IMR-90 (cell line): ENCODE results near the gene PFN2. TPM values are rescaled to one million over a fixed set of nuclear protein-coding genes. Genes with fewer than 3 reads are reported as not detected.

Source experiments
- ATAC-seq: fragments of 200-7000 bp; cut with Tn5 transposase; 2 replicates; pipeline ENCODE4 v1.9.1; 2020; ENCODE audit warnings: low read depth, mild to moderate bottlenecking, moderate library complexity
- BruUV-seq: library from RNA; stranded (reverse); fragments of 400-500 nt; replicated peaks from 2 replicates; lab custom pipeline; 2021; lab: Mats Ljungman, UMichigan
- CTCF ChIA-PET: fragments of 300-600 bp; formaldehyde crosslinking; extraction: SDS; loops from one replicate; lab custom pipeline; 2021; ENCODE audit warnings: antibody characterized with exemption; lab: Yijun Ruan, JAX
- POLR2A ChIA-PET: fragments of 300-600 bp; sonication (Branson Sonifier 250); formaldehyde crosslinking; loops from one replicate; lab custom pipeline; 2022; ENCODE audit warnings: antibody characterized with exemption; ENCODE audit not compliant: unreplicated experiment; lab: Charles Lee
- DNase-seq: peaks from one replicate; pipeline ENCODE4 v3.0.0; 2013
- H2AFZ ChIP-seq: replicated peaks from 2 replicates; pipeline ENCODE3; 2013; ENCODE audit warnings: low read length, mild to moderate bottlenecking; ENCODE audit not compliant: poor library complexity
- H2AK5ac ChIP-seq: 2 replicates; pipeline ENCODE4 v1.6.1; 2013; ENCODE audit warnings: low read depth, low read length, inconsistent platforms
- H2AK9ac ChIP-seq: replicated peaks from 2 replicates; pipeline ENCODE3; 2013; ENCODE audit warnings: mild to moderate bottlenecking, low read depth, low read length, moderate library complexity; ENCODE audit not compliant: poor library complexity
- H2BK120ac ChIP-seq: 2 replicates; pipeline ENCODE4 v1.6.1; 2013; ENCODE audit warnings: low read depth, low read length, inconsistent platforms
- H2BK15ac ChIP-seq: 3 replicates; pipeline ENCODE4 v1.6.1; 2013; ENCODE audit warnings: low read depth, low read length, inconsistent platforms
- H2BK20ac ChIP-seq: 2 replicates; pipeline ENCODE4 v1.6.1; 2013; ENCODE audit warnings: low read depth, mild to moderate bottlenecking, inconsistent platforms, low read length, moderate library complexity
- H2BK5ac ChIP-seq: 2 replicates; pipeline ENCODE4 v1.6.1; 2013; ENCODE audit warnings: mild to moderate bottlenecking, low read depth, low read length, inconsistent platforms; ENCODE audit not compliant: poor library complexity, severe bottlenecking
- H3K14ac ChIP-seq: replicated peaks from 2 replicates; pipeline ENCODE4 v1.6.1; 2013; ENCODE audit warnings: low read depth, low read length, inconsistent platforms
- H3K18ac ChIP-seq: 2 replicates; pipeline ENCODE4 v1.6.1; 2013; ENCODE audit warnings: low read depth, low read length, control low read depth
- H3K23ac ChIP-seq: 2 replicates; pipeline ENCODE4 v1.6.1; 2013; ENCODE audit warnings: low read depth, low read length, inconsistent platforms
- H3K27ac ChIP-seq: 2 replicates; pipeline ENCODE4 v1.5.1; 2013; ENCODE audit warnings: mild to moderate bottlenecking, control low read depth, low read length; ENCODE audit not compliant: insufficient read depth
- H3K27me3 ChIP-seq: 2 replicates; pipeline ENCODE4 v1.6.1; 2013; ENCODE audit warnings: low read length; ENCODE audit not compliant: control insufficient read depth, insufficient read depth
- H3K36me3 ChIP-seq: 2 replicates; pipeline ENCODE4 v1.6.1; 2013; ENCODE audit warnings: low read length, mixed read lengths; ENCODE audit not compliant: control insufficient read depth, insufficient read depth
- H3K4ac ChIP-seq: 2 replicates; pipeline ENCODE4 v1.6.1; 2013; ENCODE audit warnings: low read depth, low read length, inconsistent platforms
- H3K4me1 ChIP-seq: 2 replicates; pipeline ENCODE4 v1.6.1; 2013; ENCODE audit warnings: low read length, mixed read lengths; ENCODE audit not compliant: control insufficient read depth, insufficient read depth
- H3K4me2 ChIP-seq: 2 replicates; pipeline ENCODE4 v1.6.1; 2013; ENCODE audit warnings: low read depth, mild to moderate bottlenecking, control low read depth, low read length, moderate library complexity
- H3K4me3 ChIP-seq: 2 replicates; pipeline ENCODE4 v1.5.1; 2013; ENCODE audit warnings: low read depth, mild to moderate bottlenecking, control low read depth, low read length, moderate library complexity; ENCODE audit not compliant: insufficient read depth
- H3K56ac ChIP-seq: 2 replicates; pipeline ENCODE4 v1.6.1; 2013; ENCODE audit warnings: low read length, inconsistent platforms; ENCODE audit not compliant: insufficient read depth; ENCODE audit errors: extremely low read depth
- H3K79me1 ChIP-seq, 2 experiments: 2 replicates each; pipeline ENCODE4 v1.6.1; 2013; ENCODE audit warnings: low read length in 2 of 2, inconsistent platforms in 1 of 2, low read depth in 1 of 2
- H3K9ac ChIP-seq: 2 replicates; pipeline ENCODE4 v1.6.1; 2013; ENCODE audit warnings: low read depth, low read length, control low read depth
- H3K9me1 ChIP-seq: 2 replicates; pipeline ENCODE4 v1.6.1; 2013; ENCODE audit warnings: low read length, inconsistent platforms; ENCODE audit not compliant: insufficient read depth
- H3K9me3 ChIP-seq: 2 replicates; pipeline ENCODE4 v1.6.1; 2013; ENCODE audit warnings: low read length; ENCODE audit not compliant: control insufficient read depth, insufficient read depth
- H4K20me1 ChIP-seq: 2 replicates; pipeline ENCODE4 v1.6.1; 2013; ENCODE audit warnings: low read length, inconsistent platforms; ENCODE audit not compliant: insufficient read depth
- H4K5ac ChIP-seq: 2 replicates; pipeline ENCODE4 v1.6.1; 2013; ENCODE audit warnings: mild to moderate bottlenecking, low read depth, low read length, control low read depth
- H4K8ac ChIP-seq, 2 experiments: 2 replicates each; pipeline ENCODE4 v1.6.1; 2013; ENCODE audit warnings: low read depth in 2 of 2, low read length in 2 of 2, control low read depth in 1 of 2, inconsistent platforms in 1 of 2
- H4K91ac ChIP-seq: 2 replicates; pipeline ENCODE4 v1.6.1; 2013; ENCODE audit warnings: low read depth, low read length, inconsistent platforms; ENCODE audit not compliant: insufficient read depth
- BHLHE40 ChIP-seq: fragments of 150-350 bp; IDR thresholded peaks from 2 replicates; pipeline ENCODE4 v1.6.1; 2016; ENCODE audit warnings: mild to moderate bottlenecking, low read depth, low read length
- CHD1 ChIP-seq: IDR thresholded peaks from 2 replicates; pipeline ENCODE4 v1.6.1; 2012; ENCODE audit warnings: low read depth, low read length, improper control_type of control experiment
- FOS ChIP-seq: fragments of 150-350 bp; IDR thresholded peaks from 2 replicates; pipeline ENCODE4 v1.6.1; 2016; ENCODE audit warnings: low read depth, low read length
- MAFK ChIP-seq: IDR thresholded peaks from 2 replicates; pipeline ENCODE4 v1.6.1; 2012; ENCODE audit warnings: low read depth, low read length, improper control_type of control experiment
- MAZ ChIP-seq: IDR thresholded peaks from 2 replicates; pipeline ENCODE4 v1.6.1; 2012; ENCODE audit warnings: low read depth, mild to moderate bottlenecking, low read length, improper control_type of control experiment, moderate library complexity, borderline replicate concordance
- NFE2L2 ChIP-seq: fragments of 150-350 bp; IDR thresholded peaks from 2 replicates; pipeline ENCODE4 v1.6.1; 2016; ENCODE audit warnings: low read depth, mild to moderate bottlenecking, low read length
- POLR2A ChIP-seq: IDR thresholded peaks from 2 replicates; pipeline ENCODE4 v1.6.1; 2012; ENCODE audit warnings: mild to moderate bottlenecking, low read depth, low read length
- RAD21 ChIP-seq: IDR thresholded peaks from 2 replicates; pipeline ENCODE4 v1.6.1; 2012; ENCODE audit warnings: low read length, improper control_type of control experiment
- RCOR1 ChIP-seq: IDR thresholded peaks from 2 replicates; pipeline ENCODE4 v1.6.1; 2012; ENCODE audit warnings: mild to moderate bottlenecking, low read length, improper control_type of control experiment; ENCODE audit not compliant: insufficient replicate concordance
- SMC3 ChIP-seq: fragments of 150-350 bp; IDR thresholded peaks from 2 replicates; pipeline ENCODE4 v1.6.1; 2016; ENCODE audit warnings: low read depth, mild to moderate bottlenecking, antibody characterized with exemption, low read length, moderate library complexity
- WGBS, 2 experiments: methylation state at CpG; one replicate each; pipeline versions ENCODE4 v1.1.5 to v1.1.7; 2013; ENCODE audit warnings: missing lambda C conversion rate in 2 of 2; ENCODE audit not compliant: insufficient read length in 1 of 2; ENCODE audit errors: extremely low coverage in 2 of 2; 5-methylcytosine and 5-hydroxymethylcytosine counted together
- dilution Hi-C: fragments of 300-500 bp; cut with HindIII; formaldehyde crosslinking; loops from one replicate; pipeline ENCODE4 v1.14.3; 2018; ENCODE audit warnings: low sequenced_read_pairs; ENCODE audit not compliant: unreplicated experiment
- in situ Hi-C: fragments of 300-500 bp; cut with MboI; formaldehyde crosslinking; loops from 3 replicates; pipeline ENCODE4 v1.14.3; 2019; ENCODE audit warnings: low sequenced_read_pairs, inconsistent platforms, mixed read lengths
- intact Hi-C: fragments of 100-400 bp; cut with micrococcal nuclease; formaldehyde crosslinking; loops from 2 replicates; pipeline ENCODE4 v1.10.0; 2022
- polyA plus RNA-seq, 3 experiments: library from polyadenylated mRNA; depleted of rRNA; stranded (reverse); fragments of >200 nt; gene quantifications; 2 replicates each; pipeline ENCODE4 v1.2.3, GENCODE V29; 2012; ENCODE audit warnings: low replicate concordance in 1 of 3
- total RNA-seq: library from RNA; depleted of rRNA; stranded (reverse); fragments of >200 nt; gene quantifications from 2 replicates; pipeline ENCODE4 v1.2.3, GENCODE V29; 2012
- TF ChIP-seq, protein P1 (sequence below): fragments of 150-350 bp; IDR thresholded peaks from 2 replicates; pipeline ENCODE4 v1.6.1; 2016; ENCODE audit warnings: low read depth, mild to moderate bottlenecking, low read length, moderate library complexity, borderline replicate concordance
- TF ChIP-seq, protein P2 (sequence below): conservative IDR thresholded peaks from 2 replicates; pipeline ENCODE4 v1.5.1; 2012; ENCODE audit warnings: mild to moderate bottlenecking, low read depth, low read length, improper control_type of control experiment

Gene PFN2
- total and polyA plus RNA-seq, 2 of the 4 experiments (the other 2 are of a cell fraction): 256 to 444 TPM

DNA sequence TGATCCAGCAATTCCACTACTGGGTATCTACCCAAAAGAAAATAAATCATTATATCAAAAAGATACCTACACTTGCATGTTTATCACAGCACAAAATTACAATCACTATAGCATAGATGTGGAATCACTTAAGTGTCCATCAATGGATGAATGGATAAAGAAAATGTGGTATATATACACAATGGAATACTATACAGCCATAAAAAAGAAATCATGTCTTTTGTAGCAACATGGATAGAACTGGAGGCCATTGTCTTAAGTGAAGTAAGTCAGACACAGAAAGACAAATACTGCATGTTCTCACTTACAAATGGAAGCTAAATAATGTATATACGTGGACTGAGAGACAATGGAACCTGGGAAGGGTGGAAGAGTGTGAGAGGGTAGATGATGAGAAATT, 28.3 kb upstream of the PFN2 start:
- Histone ChIP-seq H2BK5ac (no peak overlapping the region), H2AK9ac (no peak overlapping the region), H3K27ac (no peak overlapping the region), H3K4ac (no peak overlapping the region), H3K4me3 (no peak overlapping the region), H2BK20ac (no peak overlapping the region), H3K9me3 (peaks cover 4% of the 10 kb centered on the region; the same call in 1 of the 2 replicates), H3K18ac (no peak overlapping the region), H3K36me3 (no peaks in the 10 kb centered on the region), H3K79me1 (no peaks in the 10 kb centered on the region), H3K4me1 (0 out of 2 replicates have a peak, but pooled peaks cover 3% of the 10 kb centered on the region), H3K27me3 (no peaks in the 10 kb centered on the region), H3K56ac (no peak overlapping the region), H2AK5ac (no peak overlapping the region), H4K20me1 (no peaks in the 10 kb centered on the region), H3K9me1 (no peaks in the 10 kb centered on the region), H2BK15ac (no peak overlapping the region), H4K5ac (no peak overlapping the region), H4K8ac (no peak overlapping the region), H4K91ac (no peak overlapping the region), H3K4me2 (no peak overlapping the region), H2AFZ (no peak overlapping the region), H3K9ac (no peak overlapping the region), H2BK120ac (no peak overlapping the region), H3K14ac (no peak overlapping the region), H3K23ac (no peak overlapping the region)
- CTCF ChIA-PET: no interaction called here
- DNase-seq (no peak), ATAC-seq (no peak)
- TF ChIP-seq POLR2A: no peak
- TF ChIP-seq RCOR1: no peak
- no peak for TF ChIP-seq SMC3
- no peak for TF ChIP-seq RAD21
- TF ChIP-seq MAZ: no peak
- TF ChIP-seq BHLHE40: no peak
- TF ChIP-seq, protein P1, sequence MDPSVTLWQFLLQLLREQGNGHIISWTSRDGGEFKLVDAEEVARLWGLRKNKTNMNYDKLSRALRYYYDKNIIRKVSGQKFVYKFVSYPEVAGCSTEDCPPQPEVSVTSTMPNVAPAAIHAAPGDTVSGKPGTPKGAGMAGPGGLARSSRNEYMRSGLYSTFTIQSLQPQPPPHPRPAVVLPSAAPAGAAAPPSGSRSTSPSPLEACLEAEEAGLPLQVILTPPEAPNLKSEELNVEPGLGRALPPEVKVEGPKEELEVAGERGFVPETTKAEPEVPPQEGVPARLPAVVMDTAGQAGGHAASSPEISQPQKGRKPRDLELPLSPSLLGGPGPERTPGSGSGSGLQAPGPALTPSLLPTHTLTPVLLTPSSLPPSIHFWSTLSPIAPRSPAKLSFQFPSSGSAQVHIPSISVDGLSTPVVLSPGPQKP: no peak
- TF ChIP-seq NFE2L2: no peak
- no peak for TF ChIP-seq CHD1
- TF ChIP-seq FOS: no peak
- TF ChIP-seq, protein P2, sequence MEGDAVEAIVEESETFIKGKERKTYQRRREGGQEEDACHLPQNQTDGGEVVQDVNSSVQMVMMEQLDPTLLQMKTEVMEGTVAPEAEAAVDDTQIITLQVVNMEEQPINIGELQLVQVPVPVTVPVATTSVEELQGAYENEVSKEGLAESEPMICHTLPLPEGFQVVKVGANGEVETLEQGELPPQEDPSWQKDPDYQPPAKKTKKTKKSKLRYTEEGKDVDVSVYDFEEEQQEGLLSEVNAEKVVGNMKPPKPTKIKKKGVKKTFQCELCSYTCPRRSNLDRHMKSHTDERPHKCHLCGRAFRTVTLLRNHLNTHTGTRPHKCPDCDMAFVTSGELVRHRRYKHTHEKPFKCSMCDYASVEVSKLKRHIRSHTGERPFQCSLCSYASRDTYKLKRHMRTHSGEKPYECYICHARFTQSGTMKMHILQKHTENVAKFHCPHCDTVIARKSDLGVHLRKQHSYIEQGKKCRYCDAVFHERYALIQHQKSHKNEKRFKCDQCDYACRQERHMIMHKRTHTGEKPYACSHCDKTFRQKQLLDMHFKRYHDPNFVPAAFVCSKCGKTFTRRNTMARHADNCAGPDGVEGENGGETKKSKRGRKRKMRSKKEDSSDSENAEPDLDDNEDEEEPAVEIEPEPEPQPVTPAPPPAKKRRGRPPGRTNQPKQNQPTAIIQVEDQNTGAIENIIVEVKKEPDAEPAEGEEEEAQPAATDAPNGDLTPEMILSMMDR: no peak
- TF ChIP-seq MAFK: no peak
- no CpG with 5 or more reads among the region's 1 CpG for WGBS, 2 experiments
- intact Hi-C loops: no loop called here
- POLR2A ChIA-PET: no interaction called here
- dilution Hi-C loops: no loop called here
- no TSS peak for BruUV-seq
- in situ Hi-C loops: no loop called here
